IMR-90 (cell line): ENCODE results near the gene BUB1. TPM values are rescaled to one million over a fixed set of nuclear protein-coding genes. Genes with fewer than 3 reads are reported as not detected.
"Not testable (repeated sequence)": the region's sequence is repeated elsewhere in the genome, so short reads cannot be mapped to it uniquely, and the experiment has no call there.

Experiments
- ATAC-seq: fragments of 200-7000 bp; cut with Tn5 transposase; 2 replicates; pipeline ENCODE4 v1.9.1; 2020; ENCODE audit warnings: low read depth, mild to moderate bottlenecking, moderate library complexity
- BruUV-seq: library from RNA; stranded (reverse); fragments of 400-500 nt; replicated peaks from 2 replicates; lab custom pipeline; 2021; lab: Mats Ljungman, UMichigan
- CTCF ChIA-PET: fragments of 300-600 bp; formaldehyde crosslinking; extraction: SDS; loops from one replicate; lab custom pipeline; 2021; ENCODE audit warnings: antibody characterized with exemption; lab: Yijun Ruan, JAX
- POLR2A ChIA-PET: fragments of 300-600 bp; sonication (Branson Sonifier 250); formaldehyde crosslinking; loops from one replicate; lab custom pipeline; 2022; ENCODE audit warnings: antibody characterized with exemption; ENCODE audit not compliant: unreplicated experiment; lab: Charles Lee
- DNase-seq: peaks from one replicate; pipeline ENCODE4 v3.0.0; 2013
- H2AFZ ChIP-seq: replicated peaks from 2 replicates; pipeline ENCODE3; 2013; ENCODE audit warnings: low read length, mild to moderate bottlenecking; ENCODE audit not compliant: poor library complexity
- H2AK5ac ChIP-seq: 2 replicates; pipeline ENCODE4 v1.6.1; 2013; ENCODE audit warnings: low read depth, low read length, inconsistent platforms
- H2AK9ac ChIP-seq: replicated peaks from 2 replicates; pipeline ENCODE3; 2013; ENCODE audit warnings: mild to moderate bottlenecking, low read depth, low read length, moderate library complexity; ENCODE audit not compliant: poor library complexity
- H2BK120ac ChIP-seq: 2 replicates; pipeline ENCODE4 v1.6.1; 2013; ENCODE audit warnings: low read depth, low read length, inconsistent platforms
- H2BK15ac ChIP-seq: 3 replicates; pipeline ENCODE4 v1.6.1; 2013; ENCODE audit warnings: low read depth, low read length, inconsistent platforms
- H2BK20ac ChIP-seq: 2 replicates; pipeline ENCODE4 v1.6.1; 2013; ENCODE audit warnings: low read depth, mild to moderate bottlenecking, inconsistent platforms, low read length, moderate library complexity
- H2BK5ac ChIP-seq: 2 replicates; pipeline ENCODE4 v1.6.1; 2013; ENCODE audit warnings: mild to moderate bottlenecking, low read depth, low read length, inconsistent platforms; ENCODE audit not compliant: poor library complexity, severe bottlenecking
- H3K14ac ChIP-seq: replicated peaks from 2 replicates; pipeline ENCODE4 v1.6.1; 2013; ENCODE audit warnings: low read depth, low read length, inconsistent platforms
- H3K18ac ChIP-seq: 2 replicates; pipeline ENCODE4 v1.6.1; 2013; ENCODE audit warnings: low read depth, low read length, control low read depth
- H3K23ac ChIP-seq: 2 replicates; pipeline ENCODE4 v1.6.1; 2013; ENCODE audit warnings: low read depth, low read length, inconsistent platforms
- H3K27ac ChIP-seq: 2 replicates; pipeline ENCODE4 v1.5.1; 2013; ENCODE audit warnings: mild to moderate bottlenecking, control low read depth, low read length; ENCODE audit not compliant: insufficient read depth
- H3K27me3 ChIP-seq: 2 replicates; pipeline ENCODE4 v1.6.1; 2013; ENCODE audit warnings: low read length; ENCODE audit not compliant: control insufficient read depth, insufficient read depth
- H3K36me3 ChIP-seq: 2 replicates; pipeline ENCODE4 v1.6.1; 2013; ENCODE audit warnings: low read length, mixed read lengths; ENCODE audit not compliant: control insufficient read depth, insufficient read depth
- H3K4ac ChIP-seq: 2 replicates; pipeline ENCODE4 v1.6.1; 2013; ENCODE audit warnings: low read depth, low read length, inconsistent platforms
- H3K4me1 ChIP-seq: 2 replicates; pipeline ENCODE4 v1.6.1; 2013; ENCODE audit warnings: low read length, mixed read lengths; ENCODE audit not compliant: control insufficient read depth, insufficient read depth
- H3K4me2 ChIP-seq: 2 replicates; pipeline ENCODE4 v1.6.1; 2013; ENCODE audit warnings: low read depth, mild to moderate bottlenecking, control low read depth, low read length, moderate library complexity
- H3K4me3 ChIP-seq: 2 replicates; pipeline ENCODE4 v1.5.1; 2013; ENCODE audit warnings: low read depth, mild to moderate bottlenecking, control low read depth, low read length, moderate library complexity; ENCODE audit not compliant: insufficient read depth
- H3K56ac ChIP-seq: 2 replicates; pipeline ENCODE4 v1.6.1; 2013; ENCODE audit warnings: low read length, inconsistent platforms; ENCODE audit not compliant: insufficient read depth; ENCODE audit errors: extremely low read depth
- H3K79me1 ChIP-seq, 2 experiments: 2 replicates each; pipeline ENCODE4 v1.6.1; 2013; ENCODE audit warnings: low read length in 2 of 2, inconsistent platforms in 1 of 2, low read depth in 1 of 2
- H3K9ac ChIP-seq: 2 replicates; pipeline ENCODE4 v1.6.1; 2013; ENCODE audit warnings: low read depth, low read length, control low read depth
- H3K9me1 ChIP-seq: 2 replicates; pipeline ENCODE4 v1.6.1; 2013; ENCODE audit warnings: low read length, inconsistent platforms; ENCODE audit not compliant: insufficient read depth
- H3K9me3 ChIP-seq: 2 replicates; pipeline ENCODE4 v1.6.1; 2013; ENCODE audit warnings: low read length; ENCODE audit not compliant: control insufficient read depth, insufficient read depth
- H4K20me1 ChIP-seq: 2 replicates; pipeline ENCODE4 v1.6.1; 2013; ENCODE audit warnings: low read length, inconsistent platforms; ENCODE audit not compliant: insufficient read depth
- H4K5ac ChIP-seq: 2 replicates; pipeline ENCODE4 v1.6.1; 2013; ENCODE audit warnings: mild to moderate bottlenecking, low read depth, low read length, control low read depth
- H4K8ac ChIP-seq, 2 experiments: 2 replicates each; pipeline ENCODE4 v1.6.1; 2013; ENCODE audit warnings: low read depth in 2 of 2, low read length in 2 of 2, control low read depth in 1 of 2, inconsistent platforms in 1 of 2
- H4K91ac ChIP-seq: 2 replicates; pipeline ENCODE4 v1.6.1; 2013; ENCODE audit warnings: low read depth, low read length, inconsistent platforms; ENCODE audit not compliant: insufficient read depth
- WGBS, 2 experiments: methylation state at CpG; one replicate each; pipeline versions ENCODE4 v1.1.5 to v1.1.7; 2013; ENCODE audit warnings: missing lambda C conversion rate in 2 of 2; ENCODE audit not compliant: insufficient read length in 1 of 2; ENCODE audit errors: extremely low coverage in 2 of 2; 5-methylcytosine and 5-hydroxymethylcytosine counted together
- dilution Hi-C: fragments of 300-500 bp; cut with HindIII; formaldehyde crosslinking; loops from one replicate; pipeline ENCODE4 v1.14.3; 2018; ENCODE audit warnings: low sequenced_read_pairs; ENCODE audit not compliant: unreplicated experiment
- in situ Hi-C: fragments of 300-500 bp; cut with MboI; formaldehyde crosslinking; loops from 3 replicates; pipeline ENCODE4 v1.14.3; 2019; ENCODE audit warnings: low sequenced_read_pairs, inconsistent platforms, mixed read lengths
- intact Hi-C: fragments of 100-400 bp; cut with micrococcal nuclease; formaldehyde crosslinking; loops from 2 replicates; pipeline ENCODE4 v1.10.0; 2022
- polyA plus RNA-seq, 3 experiments: library from polyadenylated mRNA; depleted of rRNA; stranded (reverse); fragments of >200 nt; gene quantifications; 2 replicates each; pipeline ENCODE4 v1.2.3, GENCODE V29; 2012; ENCODE audit warnings: low replicate concordance in 1 of 3
- total RNA-seq: library from RNA; depleted of rRNA; stranded (reverse); fragments of >200 nt; gene quantifications from 2 replicates; pipeline ENCODE4 v1.2.3, GENCODE V29; 2012

The BUB1 gene
- total and polyA plus RNA-seq, 2 of the 4 experiments (the other 2 are of a cell fraction), result 19.6 to 43.4 TPM

DNA sequence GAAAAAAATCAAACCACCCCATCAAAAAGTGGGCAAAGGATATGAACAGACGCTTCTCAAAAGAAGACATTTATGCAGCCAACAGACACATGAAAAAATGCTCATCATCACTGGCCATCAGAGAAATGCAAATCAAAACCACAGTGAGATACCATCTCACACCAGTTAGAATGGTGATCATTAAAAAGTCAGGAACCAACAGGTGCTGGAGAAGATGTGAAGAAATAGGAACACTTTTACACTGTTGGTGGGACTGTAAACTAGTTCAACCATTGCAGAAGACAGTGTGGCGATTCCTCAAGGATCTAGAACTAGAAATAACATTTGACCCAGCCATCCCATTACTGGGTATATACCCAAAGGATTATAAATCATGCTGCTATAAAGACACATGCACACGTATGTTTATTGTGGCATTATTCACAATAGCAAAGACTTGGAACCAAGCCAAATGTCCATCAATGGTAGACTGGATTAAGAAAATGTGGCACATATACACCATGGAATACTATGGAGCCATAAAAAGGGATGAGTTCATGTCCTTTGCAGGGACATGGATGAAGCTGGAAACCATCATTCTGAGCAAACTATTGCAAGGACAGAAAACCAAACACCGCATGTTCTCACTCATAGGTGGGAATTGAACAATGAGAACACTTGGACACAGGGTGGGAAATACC is 41.8 kb downstream of the BUB1 start:
- H2BK5ac ChIP-seq, dilution Hi-C loops, H2BK120ac ChIP-seq, H4K5ac ChIP-seq, DNase-seq, POLR2A ChIA-PET, H3K23ac ChIP-seq, H3K79me1 ChIP-seq, CTCF ChIA-PET, H4K20me1 ChIP-seq, H3K9me3 ChIP-seq, H2AFZ ChIP-seq, ATAC-seq, H4K91ac ChIP-seq, H3K4me2 ChIP-seq, H2AK5ac ChIP-seq, H2BK15ac ChIP-seq, H2AK9ac ChIP-seq, H3K27me3 ChIP-seq, H3K18ac ChIP-seq, H3K27ac ChIP-seq, H3K9me1 ChIP-seq, H3K4ac ChIP-seq, in situ Hi-C loops, H2BK20ac ChIP-seq, H3K4me3 ChIP-seq, BruUV-seq, intact Hi-C loops, H3K36me3 ChIP-seq, H3K4me1 ChIP-seq, H3K56ac ChIP-seq, H3K9ac ChIP-seq, H3K14ac ChIP-seq, H4K8ac ChIP-seq: not testable (repeated sequence)
- no CpG with 5 or more reads among the region's 4 CpGs for WGBS, 2 experiments

GRCh38 chr2:110627348-110627747 is 50.5 kb downstream of the BUB1 start:
- H3K27me3 ChIP-seq, H4K5ac ChIP-seq, H3K79me1 ChIP-seq, H3K56ac ChIP-seq, in situ Hi-C loops, CTCF ChIA-PET, H3K4me3 ChIP-seq, H3K9me1 ChIP-seq, H2AK9ac ChIP-seq, H2BK15ac ChIP-seq, H2BK5ac ChIP-seq, H3K4ac ChIP-seq, H3K36me3 ChIP-seq, H4K20me1 ChIP-seq, H3K9me3 ChIP-seq, H2BK20ac ChIP-seq, H3K23ac ChIP-seq, H3K14ac ChIP-seq, H2AFZ ChIP-seq, dilution Hi-C loops, POLR2A ChIA-PET, H4K8ac ChIP-seq, DNase-seq, H3K18ac ChIP-seq, BruUV-seq, H4K91ac ChIP-seq, intact Hi-C loops, H3K4me2 ChIP-seq, H3K9ac ChIP-seq, H2AK5ac ChIP-seq, H3K4me1 ChIP-seq, ATAC-seq, H2BK120ac ChIP-seq, H3K27ac ChIP-seq: not testable (repeated sequence)
- no CpG with 5 or more reads among the region's 1 CpG for WGBS, 2 experiments
